ENCODE measurements around the gene C16orf78. TPM values are rescaled to one million over a fixed set of nuclear protein-coding genes. Genes with fewer than 3 reads are reported as not detected.

Gene C16orf78
- total and polyA plus RNA-seq, 2 of the 4 experiments (the other 2 are of a cell fraction) = not detected

- no peak overlapping the region for H3K4ac ChIP-seq (ENCODE audit: low read depth, low read length)
- H2BK15ac ChIP-seq (ENCODE audit: low read depth, low read length) = no peak overlapping the region
- H4K5ac ChIP-seq (ENCODE audit: low read depth, low read length) = no peak overlapping the region
- H3K9me1 ChIP-seq (ENCODE audit: insufficient read depth, low read length) = no peaks in the 10 kb centered on the region
- BruUV-seq (replicated peaks) = no TSS peak
- in situ Hi-C loops (cut with MboI; ENCODE audit: low sequenced_read_pairs) (no loop called here), intact Hi-C loops (cut with micrococcal nuclease) (no loop called here), dilution Hi-C loops (cut with HindIII; ENCODE audit: low sequenced_read_pairs, unreplicated experiment) (no loop called here)
- TF ChIP-seq POLR2A (IDR thresholded peaks at IDR 0.05; ENCODE audit: low read depth, low read length) (no peak), MAZ (IDR thresholded peaks at IDR 0.05; ENCODE audit: borderline replicate concordance, low read depth, low read length) (no peak), USF2 (IDR thresholded peaks at IDR 0.05; ENCODE audit: low read depth, low read length) (no peak), BHLHE40 (IDR thresholded peaks at IDR 0.05; ENCODE audit: low read depth, low read length) (no peak), FOS (IDR thresholded peaks at IDR 0.05; ENCODE audit: low read depth, low read length) (no peak), CTCF (conservative IDR thresholded peaks at IDR 0.05; ENCODE audit: low read depth, low read length) (no peak), RFX5 (IDR thresholded peaks at IDR 0.05; ENCODE audit: low read depth, low read length) (no peak)
- H3K4me2 ChIP-seq (ENCODE audit: low read depth, low read length) = no peak overlapping the region
- H2AK9ac ChIP-seq (replicated peaks; ENCODE audit: low read depth, low read length, poor library complexity) = no peak overlapping the region
- no peak overlapping the region for H4K91ac ChIP-seq (ENCODE audit: insufficient read depth, low read depth, low read length)
- H3K18ac ChIP-seq (ENCODE audit: low read depth, low read length) = no peak overlapping the region
- no peaks in the 10 kb centered on the region for H3K36me3 ChIP-seq (ENCODE audit: control insufficient read depth, insufficient read depth, low read length)
- no peak overlapping the region for H4K8ac ChIP-seq (ENCODE audit: low read depth in 2 of 2, low read length in 2 of 2)
- no peaks in the 10 kb centered on the region for H4K20me1 ChIP-seq (ENCODE audit: insufficient read depth, low read length)
- no CpG with 5 or more reads among the region's 5 CpGs for WGBS, 2 experiments (ENCODE audit: extremely low coverage in 2 of 2, insufficient read length in 1 of 2)
- no peaks in the 10 kb centered on the region for H3K79me1 ChIP-seq (ENCODE audit: low read depth in 1 of 2, low read length in 2 of 2)
- no peak overlapping the region for H2AFZ ChIP-seq (replicated peaks; ENCODE audit: low read length, poor library complexity)
- ChIA-PET CTCF (interaction anchor here (0.5 kb wide), 2 partner anchors 415 to 1916 kb away, joined by 3 to 4 read pairs; no protein-coding TSS in a partner anchor), POLR2A (ENCODE audit: unreplicated experiment) (no interaction called here)
- H3K56ac ChIP-seq (ENCODE audit: extremely low read depth, insufficient read depth, low read length) = no peak overlapping the region
- ATAC-seq (ENCODE audit: low read depth) = no peak
- H3K4me3 ChIP-seq (ENCODE audit: insufficient read depth, low read depth, low read length) = no peak overlapping the region
- no peak overlapping the region for H2BK5ac ChIP-seq (ENCODE audit: low read depth, low read length, poor library complexity, severe bottlenecking)
- no peak overlapping the region for H3K27ac ChIP-seq (ENCODE audit: insufficient read depth, low read length)
- no peaks in the 10 kb centered on the region for H3K9me3 ChIP-seq (ENCODE audit: control insufficient read depth, insufficient read depth, low read length)
- no peaks in the 10 kb centered on the region for H3K4me1 ChIP-seq (ENCODE audit: control insufficient read depth, insufficient read depth, low read length)
- H3K27me3 ChIP-seq (ENCODE audit: control insufficient read depth, insufficient read depth, low read length) = peaks cover 2% of the 10 kb centered on the region; the same call in 1 of the 2 replicates
- no peak for DNase-seq
- H2BK120ac ChIP-seq (ENCODE audit: low read depth, low read length) = no peak overlapping the region
- no peak overlapping the region for H2BK20ac ChIP-seq (ENCODE audit: low read depth, low read length)
- no peak overlapping the region for H3K14ac ChIP-seq (replicated peaks; ENCODE audit: low read depth, low read length)
- no peak overlapping the region for H3K23ac ChIP-seq (ENCODE audit: low read depth, low read length)
- H2AK5ac ChIP-seq (ENCODE audit: low read depth, low read length) = no peak overlapping the region
- H3K9ac ChIP-seq (ENCODE audit: low read depth, low read length) = no peak overlapping the region
Measured at GRCh38 chr16:49442805-49443204, 69.2 kb downstream of the C16orf78 start.
